Neural cell (in vitro differentiated cells): Measurements from ENCODE around the gene CA5A.

Experiments used
- CTCF ChIP-seq: fragments of 450-650 bp; IDR thresholded peaks from 2 replicates; pipeline ENCODE4 v1.5.1; 2014; ENCODE audit warnings: antibody characterized with exemption, mild to moderate bottlenecking, moderate library complexity; ENCODE audit not compliant: poor library complexity, severe bottlenecking
- EZH2 ChIP-seq: fragments of 200-600, 300-800 bp; shearing (Covaris generic), sonication (generic); IDR thresholded peaks from 2 replicates; pipeline ENCODE4 v1.6.1; 2014; ENCODE audit warnings: antibody characterized with exemption, low read length, borderline replicate concordance, mild to moderate bottlenecking; ENCODE audit not compliant: insufficient read depth, poor library complexity, severe bottlenecking

GRCh38 chr16:87849419-87850008 lies 86.8 kb downstream of the CA5A start:
- TF ChIP-seq CTCF, result no peak
- TF ChIP-seq EZH2, result no peak
